ENCODE results near the gene HS3ST2.

HS3ST2 gene

GRCh38 chr16:22885951-22886350 lies 72.0 kb downstream of the HS3ST2 start:
- Histone ChIP-seq H2AK5ac (ENCODE audit: low read length) (no peak overlapping the region), H3K79me1 (ENCODE audit: low read length) (no peaks in the 10 kb centered on the region), H3K9ac (ENCODE audit: low read length) (no peak overlapping the region), H3K4ac (ENCODE audit: low read depth, low read length) (no peak overlapping the region), H3K23ac (ENCODE audit: low read length) (no peak overlapping the region), H2BK5ac (ENCODE audit: low read length) (no peak overlapping the region), H2BK120ac (ENCODE audit: low read depth, low read length) (no peak overlapping the region), H3K4me3 (ENCODE audit: low read length) (no peak overlapping the region), H3K27me3 (ENCODE audit: insufficient read depth, low read length, poor library complexity) (no peaks in the 10 kb centered on the region), H3K18ac (ENCODE audit: low read length) (no peak overlapping the region), H3K4me2 (ENCODE audit: low read length) (no peak overlapping the region), H3K4me1 (ENCODE audit: control insufficient read depth, low read depth, low read length) (no peaks in the 10 kb centered on the region), H3K79me2 (ENCODE audit: control insufficient read depth, insufficient read depth, low read length) (no peaks in the 10 kb centered on the region), H3K56ac (ENCODE audit: low read length) (no peak overlapping the region), H3K27ac (ENCODE audit: low read depth, low read length) (no peak overlapping the region), H3K36me3 (ENCODE audit: control insufficient read depth, insufficient read depth, low read length) (no peaks in the 10 kb centered on the region), H4K8ac (ENCODE audit: low read depth, low read length) (no peak overlapping the region), H2BK15ac (replicated peaks; ENCODE audit: low read depth) (no peak overlapping the region), H4K5ac (ENCODE audit: low read length) (no peak overlapping the region)
- DNase-seq: no peak
- WGBS (ENCODE audit: extremely low coverage, insufficient coverage, low lambda C conversion rate): no CpG with 5 or more reads among the region's 3 CpGs

GRCh38 chr16:22886927-22887326 lies 73.0 kb downstream of the HS3ST2 start:
- H3K4me3 ChIP-seq (ENCODE audit: low read length): no peak overlapping the region
- no peak overlapping the region for H3K56ac ChIP-seq (ENCODE audit: low read length)
- no peaks in the 10 kb centered on the region for H3K79me2 ChIP-seq (ENCODE audit: control insufficient read depth, insufficient read depth, low read length)

GRCh38 chr16:22887445-22887844 lies 73.5 kb downstream of the HS3ST2 start:
- Histone ChIP-seq H3K4me3 (ENCODE audit: low read length) (no peak overlapping the region), H3K79me2 (ENCODE audit: control insufficient read depth, insufficient read depth, low read length) (no peaks in the 10 kb centered on the region), H3K4ac (ENCODE audit: low read depth, low read length) (no peak overlapping the region), H3K4me1 (ENCODE audit: control insufficient read depth, low read depth, low read length) (no peaks in the 10 kb centered on the region), H3K56ac (ENCODE audit: low read length) (no peak overlapping the region), H3K36me3 (ENCODE audit: control insufficient read depth, insufficient read depth, low read length) (no peaks in the 10 kb centered on the region), H3K27ac (ENCODE audit: low read depth, low read length) (no peak overlapping the region), H3K9ac (ENCODE audit: low read length) (no peak overlapping the region), H2BK15ac (replicated peaks; ENCODE audit: low read depth) (no peak overlapping the region), H4K5ac (ENCODE audit: low read length) (no peak overlapping the region), H2AK5ac (ENCODE audit: low read length) (no peak overlapping the region), H4K8ac (ENCODE audit: low read depth, low read length) (no peak overlapping the region), H3K79me1 (ENCODE audit: low read length) (no peaks in the 10 kb centered on the region), H2BK120ac (ENCODE audit: low read depth, low read length) (no peak overlapping the region), H3K4me2 (ENCODE audit: low read length) (no peak overlapping the region), H3K27me3 (ENCODE audit: insufficient read depth, low read length, poor library complexity) (no peaks in the 10 kb centered on the region), H3K18ac (ENCODE audit: low read length) (no peak overlapping the region), H3K23ac (ENCODE audit: low read length) (no peak overlapping the region), H2BK5ac (ENCODE audit: low read length) (no peak overlapping the region)
- DNase-seq: no peak
- no CpG with 5 or more reads among the region's 6 CpGs for WGBS (ENCODE audit: extremely low coverage, insufficient coverage, low lambda C conversion rate)

More at GRCh38 chr16:22886927-22887326, 73.0 kb downstream of the HS3ST2 start:
- no CpG with 5 or more reads among the region's 1 CpG for WGBS (ENCODE audit: extremely low coverage, insufficient coverage, low lambda C conversion rate)
- Histone ChIP-seq H3K4me2 (ENCODE audit: low read length) (no peak overlapping the region), H3K79me1 (ENCODE audit: low read length) (no peaks in the 10 kb centered on the region), H3K27me3 (ENCODE audit: insufficient read depth, low read length, poor library complexity) (no peaks in the 10 kb centered on the region), H4K5ac (ENCODE audit: low read length) (no peak overlapping the region), H2BK120ac (ENCODE audit: low read depth, low read length) (no peak overlapping the region), H2AK5ac (ENCODE audit: low read length) (no peak overlapping the region), H3K23ac (ENCODE audit: low read length) (no peak overlapping the region), H3K4ac (ENCODE audit: low read depth, low read length) (no peak overlapping the region), H3K4me1 (ENCODE audit: control insufficient read depth, low read depth, low read length) (no peaks in the 10 kb centered on the region), H4K8ac (ENCODE audit: low read depth, low read length) (no peak overlapping the region), H3K27ac (ENCODE audit: low read depth, low read length) (no peak overlapping the region), H2BK15ac (replicated peaks; ENCODE audit: low read depth) (no peak overlapping the region), H3K36me3 (ENCODE audit: control insufficient read depth, insufficient read depth, low read length) (no peaks in the 10 kb centered on the region), H2BK5ac (ENCODE audit: low read length) (no peak overlapping the region), H3K18ac (ENCODE audit: low read length) (no peak overlapping the region), H3K9ac (ENCODE audit: low read length) (no peak overlapping the region)
- DNase-seq: no peak

GRCh38 chr16:22888791-22889190 lies 74.8 kb downstream of the HS3ST2 start:
- Histone ChIP-seq H3K9ac (ENCODE audit: low read length) (no peak overlapping the region), H3K4me1 (ENCODE audit: control insufficient read depth, low read depth, low read length) (no peaks in the 10 kb centered on the region), H4K8ac (ENCODE audit: low read depth, low read length) (no peak overlapping the region), H3K23ac (ENCODE audit: low read length) (no peak overlapping the region), H2AK5ac (ENCODE audit: low read length) (no peak overlapping the region), H4K5ac (ENCODE audit: low read length) (no peak overlapping the region), H2BK5ac (ENCODE audit: low read length) (no peak overlapping the region), H3K56ac (ENCODE audit: low read length) (no peak overlapping the region), H3K4ac (ENCODE audit: low read depth, low read length) (no peak overlapping the region), H2BK120ac (ENCODE audit: low read depth, low read length) (no peak overlapping the region), H3K4me2 (ENCODE audit: low read length) (no peak overlapping the region), H2BK15ac (replicated peaks; ENCODE audit: low read depth) (no peak overlapping the region), H3K27ac (ENCODE audit: low read depth, low read length) (no peak overlapping the region), H3K79me1 (ENCODE audit: low read length) (no peaks in the 10 kb centered on the region), H3K36me3 (ENCODE audit: control insufficient read depth, insufficient read depth, low read length) (no peaks in the 10 kb centered on the region), H3K18ac (ENCODE audit: low read length) (no peak overlapping the region), H3K27me3 (ENCODE audit: insufficient read depth, low read length, poor library complexity) (no peaks in the 10 kb centered on the region), H3K79me2 (ENCODE audit: control insufficient read depth, insufficient read depth, low read length) (no peaks in the 10 kb centered on the region), H3K4me3 (ENCODE audit: low read length) (no peak overlapping the region)
- peak; percentile 10 for DNase-seq
- WGBS (ENCODE audit: extremely low coverage, insufficient coverage, low lambda C conversion rate): no CpG with 5 or more reads among the region's 4 CpGs

- DNase-seq: no peak
- Histone ChIP-seq H3K18ac (ENCODE audit: low read length) (no peak overlapping the region), H3K4me1 (ENCODE audit: control insufficient read depth, low read depth, low read length) (no peaks in the 10 kb centered on the region), H2BK5ac (ENCODE audit: low read length) (no peak overlapping the region), H2BK15ac (replicated peaks; ENCODE audit: low read depth) (no peak overlapping the region), H3K56ac (ENCODE audit: low read length) (no peak overlapping the region), H4K8ac (ENCODE audit: low read depth, low read length) (no peak overlapping the region), H3K4ac (ENCODE audit: low read depth, low read length) (no peak overlapping the region), H3K27me3 (ENCODE audit: insufficient read depth, low read length, poor library complexity) (no peaks in the 10 kb centered on the region), H3K4me2 (ENCODE audit: low read length) (no peak overlapping the region), H2BK120ac (ENCODE audit: low read depth, low read length) (no peak overlapping the region), H3K36me3 (ENCODE audit: control insufficient read depth, insufficient read depth, low read length) (no peaks in the 10 kb centered on the region), H3K4me3 (ENCODE audit: low read length) (no peak overlapping the region), H2AK5ac (ENCODE audit: low read length) (no peak overlapping the region), H3K79me1 (ENCODE audit: low read length) (no peaks in the 10 kb centered on the region), H3K79me2 (ENCODE audit: control insufficient read depth, insufficient read depth, low read length) (no peaks in the 10 kb centered on the region), H3K9ac (ENCODE audit: low read length) (no peak overlapping the region), H4K5ac (ENCODE audit: low read length) (no peak overlapping the region), H3K27ac (ENCODE audit: low read depth, low read length) (no peak overlapping the region), H3K23ac (ENCODE audit: low read length) (no peak overlapping the region)
- WGBS (ENCODE audit: extremely low coverage, insufficient coverage, low lambda C conversion rate): no CpG with 5 or more reads among the region's 7 CpGs
Measured at GRCh38 chr16:22890976-22891375, 77.0 kb downstream of the HS3ST2 start.

- Histone ChIP-seq H4K8ac (ENCODE audit: low read depth, low read length) (no peak overlapping the region), H3K79me1 (ENCODE audit: low read length) (no peaks in the 10 kb centered on the region), H3K27me3 (ENCODE audit: insufficient read depth, low read length, poor library complexity) (no peaks in the 10 kb centered on the region), H3K79me2 (ENCODE audit: control insufficient read depth, insufficient read depth, low read length) (no peaks in the 10 kb centered on the region), H3K4me3 (ENCODE audit: low read length) (no peak overlapping the region), H3K27ac (ENCODE audit: low read depth, low read length) (no peak overlapping the region), H2BK120ac (ENCODE audit: low read depth, low read length) (no peak overlapping the region), H3K9ac (ENCODE audit: low read length) (no peak overlapping the region), H2BK5ac (ENCODE audit: low read length) (no peak overlapping the region), H4K5ac (ENCODE audit: low read length) (no peak overlapping the region), H3K4me2 (ENCODE audit: low read length) (no peak overlapping the region), H3K56ac (ENCODE audit: low read length) (no peak overlapping the region), H2AK5ac (ENCODE audit: low read length) (no peak overlapping the region), H3K23ac (ENCODE audit: low read length) (no peak overlapping the region), H3K4me1 (ENCODE audit: control insufficient read depth, low read depth, low read length) (no peaks in the 10 kb centered on the region), H3K36me3 (ENCODE audit: control insufficient read depth, insufficient read depth, low read length) (no peaks in the 10 kb centered on the region), H2BK15ac (replicated peaks; ENCODE audit: low read depth) (no peak overlapping the region), H3K4ac (ENCODE audit: low read depth, low read length) (no peak overlapping the region), H3K18ac (ENCODE audit: low read length) (no peak overlapping the region)
- no peak for DNase-seq
- WGBS (ENCODE audit: extremely low coverage, insufficient coverage, low lambda C conversion rate): no CpG with 5 or more reads among the region's 1 CpG
Measured at GRCh38 chr16:22897184-22897583, 83.2 kb downstream of the HS3ST2 start.
